ENCODE data around the gene EIF4A3.
"Not testable (repeated sequence)": the region's sequence is repeated elsewhere in the genome, so short reads cannot be mapped to it uniquely, and the experiment has no call there.

The EIF4A3 gene

DNA sequence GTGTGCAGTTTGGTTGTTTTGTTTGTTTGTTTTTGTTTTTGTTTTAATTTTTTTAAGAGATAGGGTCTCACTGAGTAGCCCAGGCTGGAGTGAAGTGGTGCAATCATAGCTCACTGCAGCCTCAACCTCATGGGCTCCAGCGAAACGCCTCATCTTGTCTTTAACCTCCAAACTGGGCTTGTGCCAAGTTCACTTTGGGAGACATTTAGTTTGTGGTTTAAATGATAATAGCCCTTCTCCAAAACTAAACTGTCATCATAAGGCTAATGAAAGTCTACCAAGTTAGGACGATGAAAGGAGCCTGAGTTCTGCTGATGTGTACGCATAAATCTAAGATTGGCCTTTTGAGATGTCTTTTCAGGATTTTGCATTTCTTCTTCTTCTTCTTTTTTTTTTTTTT, 16.4 kb upstream of the EIF4A3 start:
- FAIRE-seq (no peak), DNase-seq (ENCODE audit: insufficient read length, low spot score) (no peak)
- TF ChIP-seq, protein P1, sequence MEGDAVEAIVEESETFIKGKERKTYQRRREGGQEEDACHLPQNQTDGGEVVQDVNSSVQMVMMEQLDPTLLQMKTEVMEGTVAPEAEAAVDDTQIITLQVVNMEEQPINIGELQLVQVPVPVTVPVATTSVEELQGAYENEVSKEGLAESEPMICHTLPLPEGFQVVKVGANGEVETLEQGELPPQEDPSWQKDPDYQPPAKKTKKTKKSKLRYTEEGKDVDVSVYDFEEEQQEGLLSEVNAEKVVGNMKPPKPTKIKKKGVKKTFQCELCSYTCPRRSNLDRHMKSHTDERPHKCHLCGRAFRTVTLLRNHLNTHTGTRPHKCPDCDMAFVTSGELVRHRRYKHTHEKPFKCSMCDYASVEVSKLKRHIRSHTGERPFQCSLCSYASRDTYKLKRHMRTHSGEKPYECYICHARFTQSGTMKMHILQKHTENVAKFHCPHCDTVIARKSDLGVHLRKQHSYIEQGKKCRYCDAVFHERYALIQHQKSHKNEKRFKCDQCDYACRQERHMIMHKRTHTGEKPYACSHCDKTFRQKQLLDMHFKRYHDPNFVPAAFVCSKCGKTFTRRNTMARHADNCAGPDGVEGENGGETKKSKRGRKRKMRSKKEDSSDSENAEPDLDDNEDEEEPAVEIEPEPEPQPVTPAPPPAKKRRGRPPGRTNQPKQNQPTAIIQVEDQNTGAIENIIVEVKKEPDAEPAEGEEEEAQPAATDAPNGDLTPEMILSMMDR (IDR thresholded peaks at IDR 0.05; ENCODE audit: insufficient read depth, missing control alignments): no peak

DNA sequence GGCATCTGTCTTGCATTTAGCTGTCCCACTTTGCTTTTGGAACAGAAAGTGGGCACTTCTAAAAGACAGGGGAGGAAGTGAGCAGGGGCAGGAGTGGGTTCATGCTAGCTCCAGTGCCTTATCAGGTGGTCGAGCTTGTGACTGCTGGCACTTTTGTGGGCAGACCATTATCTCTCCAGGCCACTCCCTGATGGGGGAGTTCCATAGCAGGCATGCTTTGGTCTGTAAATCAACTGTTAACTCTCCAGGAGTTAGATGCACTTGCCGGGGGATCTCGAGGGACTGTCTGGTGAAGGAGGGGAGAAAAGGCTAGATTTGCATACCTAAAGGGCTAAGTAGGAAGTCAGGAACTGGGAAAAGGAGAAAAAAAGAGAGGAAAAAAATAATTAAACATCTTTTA, 13.6 kb upstream of the EIF4A3 start:
- FAIRE-seq (no peak), DNase-seq (ENCODE audit: insufficient read length, low spot score) (no peak)
- TF ChIP-seq, protein P1 (IDR thresholded peaks at IDR 0.05; ENCODE audit: insufficient read depth, missing control alignments): no peak

DNA sequence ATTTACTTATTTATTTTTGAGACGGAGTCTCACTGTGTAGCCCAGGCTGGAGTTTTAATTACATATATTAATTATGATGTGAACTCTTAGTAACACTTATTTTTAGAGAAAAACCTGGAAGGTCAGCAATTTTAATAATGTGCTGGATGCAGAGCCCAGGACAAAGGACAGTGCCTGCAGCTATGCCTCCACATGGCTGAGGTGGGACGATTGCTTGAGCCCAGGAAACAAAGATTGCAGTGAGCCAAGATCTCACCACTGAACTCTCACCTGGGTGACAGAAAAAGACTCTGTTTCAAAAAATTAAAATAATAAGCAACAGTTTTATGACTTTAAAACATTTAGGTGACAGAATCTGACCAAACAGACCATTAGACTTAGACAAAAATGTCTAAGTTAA, 11.9 kb upstream of the EIF4A3 start:
- FAIRE-seq: no peak
- TF ChIP-seq, protein P1 (IDR thresholded peaks at IDR 0.05; ENCODE audit: insufficient read depth, missing control alignments): no peak

DNA sequence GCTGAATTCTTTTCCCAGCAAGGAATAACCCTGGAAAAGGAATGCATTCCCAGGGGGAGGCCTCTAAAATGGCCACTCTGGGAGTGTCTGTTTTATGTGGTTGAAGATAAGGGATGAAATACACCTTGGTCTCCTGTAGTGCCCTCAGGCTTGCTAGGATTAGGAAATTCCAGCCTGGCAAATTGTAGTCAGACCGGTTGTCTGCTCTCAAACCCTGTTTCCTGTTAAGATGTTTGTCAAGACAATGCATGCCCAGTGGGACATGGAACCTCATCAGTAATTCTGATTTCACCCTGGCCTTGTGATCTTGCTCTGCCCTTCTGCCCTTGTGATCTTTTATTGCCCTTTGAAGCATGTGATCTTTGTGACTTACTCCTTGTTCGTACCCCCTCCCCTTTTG, 8.7 kb upstream of the EIF4A3 start:
- DNase-seq (ENCODE audit: insufficient read length, low spot score); FAIRE-seq: not testable (repeated sequence)

More for the DNA sequence above, 11.9 kb upstream of the EIF4A3 start:
- DNase-seq (ENCODE audit: insufficient read length, low spot score): no peak

DNA sequence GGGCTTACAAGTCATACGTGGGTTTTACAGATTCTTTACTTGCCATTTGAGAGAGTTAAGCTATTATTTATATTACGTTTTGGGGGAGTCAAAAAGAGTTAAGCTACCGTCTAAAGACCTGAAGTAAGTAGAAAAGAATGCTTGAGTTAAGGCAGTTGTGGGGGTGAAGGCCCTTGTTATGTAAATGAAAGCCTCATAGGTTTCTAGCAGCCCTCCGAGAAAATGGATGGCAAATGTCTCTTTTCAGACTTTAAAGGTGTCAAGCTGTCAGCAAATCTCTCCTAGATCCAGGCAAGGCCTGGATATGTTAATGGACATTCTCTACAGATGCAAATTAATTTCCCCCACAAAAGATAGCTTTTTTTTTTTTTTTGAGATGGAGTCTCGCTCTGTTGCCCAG, 7.2 kb upstream of the EIF4A3 start:
- FAIRE-seq: no peak
- DNase-seq (ENCODE audit: insufficient read length, low spot score): no peak
- TF ChIP-seq, protein P1 (IDR thresholded peaks at IDR 0.05; ENCODE audit: insufficient read depth, missing control alignments): no peak

DNA sequence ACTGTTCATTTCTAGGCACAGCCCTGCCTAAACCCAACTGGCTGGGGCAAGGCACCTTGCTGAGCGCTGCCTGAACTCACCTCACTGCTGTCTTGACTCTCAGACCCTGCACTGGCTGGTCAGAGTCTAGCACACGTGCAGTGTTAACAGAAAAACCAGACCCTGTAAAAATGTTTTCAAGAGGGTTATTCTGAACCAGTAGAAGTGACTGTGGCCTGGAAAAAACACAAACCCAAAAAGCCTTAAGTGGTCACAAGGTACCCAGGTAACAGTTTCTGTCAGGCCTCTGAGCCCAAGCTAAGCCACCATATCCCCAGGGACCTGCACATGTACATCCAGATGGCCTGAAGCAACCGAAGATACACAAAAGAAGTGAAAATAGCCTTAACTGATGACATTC, 6.1 kb upstream of the EIF4A3 start:
- no peak for FAIRE-seq
- DNase-seq (ENCODE audit: insufficient read length, low spot score): no peak
- TF ChIP-seq, protein P1 (IDR thresholded peaks at IDR 0.05; ENCODE audit: insufficient read depth, missing control alignments): no peak

DNA sequence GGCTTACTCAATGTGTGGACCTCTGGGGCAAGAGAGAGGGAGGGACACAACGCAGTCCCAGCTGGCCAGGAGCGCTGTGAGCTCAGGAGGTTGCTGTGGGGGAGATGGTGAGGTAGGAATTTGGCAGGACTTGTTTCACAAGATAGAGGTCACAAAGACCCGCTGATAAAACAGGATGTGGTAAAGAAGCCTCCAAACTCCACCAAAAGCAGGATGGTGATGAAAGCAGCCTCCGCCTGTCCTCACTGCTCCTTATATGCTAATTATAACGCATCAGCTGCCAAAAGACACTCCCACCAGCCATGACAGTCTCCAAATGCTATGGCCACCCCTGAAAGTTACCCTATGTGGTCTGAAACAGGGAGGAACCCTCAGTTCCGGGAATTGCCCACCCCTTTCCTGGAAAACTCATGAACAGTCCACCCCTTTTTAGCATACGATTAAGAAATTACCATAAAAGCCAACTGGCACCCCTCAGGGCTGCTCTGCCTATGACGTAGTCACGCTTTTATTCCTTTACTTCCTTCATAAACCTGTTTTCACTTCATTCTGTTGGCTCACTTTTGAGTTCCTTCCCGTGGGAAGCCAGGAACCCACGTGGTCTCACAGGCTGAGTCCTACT, 5.3 kb upstream of the EIF4A3 start:
- FAIRE-seq: no peak
- no peak for DNase-seq (ENCODE audit: insufficient read length, low spot score)
- TF ChIP-seq, protein P1 (IDR thresholded peaks at IDR 0.05; ENCODE audit: insufficient read depth, missing control alignments): no peak

DNA sequence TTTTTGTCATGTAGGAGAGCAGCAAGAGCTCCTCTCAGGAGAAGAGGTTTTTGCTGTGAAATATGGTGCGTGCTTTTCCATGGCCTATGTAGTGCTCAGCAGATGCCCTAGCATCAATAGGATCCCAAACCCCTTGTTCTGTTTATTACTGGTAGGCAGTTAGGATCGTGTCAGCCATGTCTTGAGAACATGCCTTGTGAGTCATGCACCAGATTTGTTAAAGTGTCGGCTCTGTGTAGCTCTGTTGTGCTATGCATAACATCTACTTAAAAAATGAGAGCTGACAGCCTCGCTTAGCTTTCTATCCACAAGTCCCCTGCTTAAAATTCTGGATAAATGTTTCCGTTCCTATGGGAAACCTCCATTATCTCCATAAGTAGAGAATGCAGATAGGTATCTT, 4.4 kb upstream of the EIF4A3 start:
- no peak for DNase-seq (ENCODE audit: insufficient read length, low spot score)
- TF ChIP-seq, protein P1 (IDR thresholded peaks at IDR 0.05; ENCODE audit: insufficient read depth, missing control alignments): no peak
- no peak for FAIRE-seq
